HFF-Myc (cell line): ENCODE data around the gene BDP1.

Experiments
- DNase-seq: peaks from one replicate; pipeline ENCODE4 v3.0.0-alpha.2; 2011; ENCODE audit warnings: low read depth; ENCODE audit errors: extremely low read depth
- H3K4me3 ChIP-seq: replicated peaks from 2 replicates; pipeline ENCODE4 v1.5.1; 2011; ENCODE audit warnings: low read depth, mild to moderate bottlenecking, control low read depth, low read length
- TF ChIP-seq, protein P1 (sequence below): IDR thresholded peaks from 2 replicates; pipeline ENCODE4 v1.5.1; 2012; ENCODE audit warnings: mild to moderate bottlenecking, low read depth, low read length, control low read depth; ENCODE audit errors: missing control alignments

BDP1 gene

DNA sequence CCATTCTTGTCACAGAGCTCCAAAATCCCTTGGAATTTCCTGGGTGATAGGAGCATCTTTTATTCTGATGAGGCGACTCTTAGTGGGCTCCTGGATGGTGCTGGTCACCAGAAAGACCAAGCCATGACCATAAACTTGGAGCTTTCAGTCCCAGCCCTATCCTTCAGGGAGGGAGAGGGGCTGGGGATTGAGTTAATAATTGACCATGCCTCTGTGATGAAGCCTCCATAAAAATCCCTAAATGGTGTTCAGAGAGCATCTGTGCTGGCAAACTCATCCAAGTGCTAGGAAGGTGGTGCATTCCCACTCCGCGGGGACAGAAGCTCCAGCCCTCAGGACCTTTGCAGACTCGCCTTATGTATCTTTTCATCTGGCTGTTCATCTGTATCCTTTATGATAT lies 160.4 kb downstream of the BDP1 start:
- TF ChIP-seq, protein P1, sequence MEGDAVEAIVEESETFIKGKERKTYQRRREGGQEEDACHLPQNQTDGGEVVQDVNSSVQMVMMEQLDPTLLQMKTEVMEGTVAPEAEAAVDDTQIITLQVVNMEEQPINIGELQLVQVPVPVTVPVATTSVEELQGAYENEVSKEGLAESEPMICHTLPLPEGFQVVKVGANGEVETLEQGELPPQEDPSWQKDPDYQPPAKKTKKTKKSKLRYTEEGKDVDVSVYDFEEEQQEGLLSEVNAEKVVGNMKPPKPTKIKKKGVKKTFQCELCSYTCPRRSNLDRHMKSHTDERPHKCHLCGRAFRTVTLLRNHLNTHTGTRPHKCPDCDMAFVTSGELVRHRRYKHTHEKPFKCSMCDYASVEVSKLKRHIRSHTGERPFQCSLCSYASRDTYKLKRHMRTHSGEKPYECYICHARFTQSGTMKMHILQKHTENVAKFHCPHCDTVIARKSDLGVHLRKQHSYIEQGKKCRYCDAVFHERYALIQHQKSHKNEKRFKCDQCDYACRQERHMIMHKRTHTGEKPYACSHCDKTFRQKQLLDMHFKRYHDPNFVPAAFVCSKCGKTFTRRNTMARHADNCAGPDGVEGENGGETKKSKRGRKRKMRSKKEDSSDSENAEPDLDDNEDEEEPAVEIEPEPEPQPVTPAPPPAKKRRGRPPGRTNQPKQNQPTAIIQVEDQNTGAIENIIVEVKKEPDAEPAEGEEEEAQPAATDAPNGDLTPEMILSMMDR: no peak
- DNase-seq: no peak

More for the DNA sequence above, 160.4 kb downstream of the BDP1 start:
- H3K4me3 ChIP-seq: no peak overlapping the region
